LNCAP (cell line): ENCODE data around the gene OAT.

Experiments used
- TF ChIP-seq, protein P1 (sequence below): fragments of 450-650 bp; IDR thresholded peaks from 2 replicates; pipeline ENCODE4 v1.5.1; 2017; ENCODE audit warnings: mild to moderate bottlenecking

Gene OAT

DNA sequence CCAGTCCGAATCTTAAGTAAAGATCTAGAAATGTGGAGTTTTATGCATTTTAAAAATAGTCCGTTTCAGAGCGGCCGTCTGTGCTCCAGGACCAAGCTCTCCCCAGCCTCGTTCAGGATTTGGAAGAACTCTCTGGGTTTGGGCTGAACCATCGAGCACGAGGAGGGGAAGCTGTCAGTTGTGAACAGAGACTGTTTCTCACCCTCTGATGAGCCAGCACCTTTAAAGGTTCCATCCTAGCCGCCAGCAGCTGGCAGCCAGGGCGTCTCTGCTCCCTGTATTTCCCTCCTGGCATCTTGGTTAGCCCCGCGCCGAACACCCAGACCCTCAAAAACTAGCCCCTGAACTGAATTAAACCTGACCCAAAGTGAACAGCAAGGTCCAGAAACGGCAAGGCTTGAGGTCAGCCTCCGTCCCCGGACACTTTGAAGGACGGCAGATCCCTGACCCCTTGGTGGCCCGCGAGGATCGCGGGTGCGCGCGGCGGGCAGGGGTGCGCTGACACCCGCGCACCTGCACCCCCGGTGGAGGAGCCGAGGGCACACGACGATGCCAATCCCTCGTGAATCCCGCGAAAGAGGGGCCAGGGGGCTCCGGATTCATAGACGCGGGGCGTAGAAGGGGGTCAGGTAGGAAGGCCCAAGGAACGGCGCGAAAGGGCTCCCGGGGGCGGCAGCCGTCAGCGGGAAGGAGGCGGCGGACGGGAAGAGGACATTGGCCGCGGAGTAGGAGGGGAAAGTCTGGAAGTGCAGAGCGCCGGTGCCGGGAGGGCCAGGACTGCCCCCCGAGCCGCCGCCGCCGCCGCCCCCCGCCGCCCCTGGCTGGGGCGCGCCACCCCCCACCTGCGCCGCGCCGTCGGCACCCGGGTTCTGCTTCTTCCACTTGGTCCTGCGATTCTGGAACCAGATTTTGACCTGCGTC lies 28.4 kb upstream of the OAT start:
- TF ChIP-seq, protein P1, sequence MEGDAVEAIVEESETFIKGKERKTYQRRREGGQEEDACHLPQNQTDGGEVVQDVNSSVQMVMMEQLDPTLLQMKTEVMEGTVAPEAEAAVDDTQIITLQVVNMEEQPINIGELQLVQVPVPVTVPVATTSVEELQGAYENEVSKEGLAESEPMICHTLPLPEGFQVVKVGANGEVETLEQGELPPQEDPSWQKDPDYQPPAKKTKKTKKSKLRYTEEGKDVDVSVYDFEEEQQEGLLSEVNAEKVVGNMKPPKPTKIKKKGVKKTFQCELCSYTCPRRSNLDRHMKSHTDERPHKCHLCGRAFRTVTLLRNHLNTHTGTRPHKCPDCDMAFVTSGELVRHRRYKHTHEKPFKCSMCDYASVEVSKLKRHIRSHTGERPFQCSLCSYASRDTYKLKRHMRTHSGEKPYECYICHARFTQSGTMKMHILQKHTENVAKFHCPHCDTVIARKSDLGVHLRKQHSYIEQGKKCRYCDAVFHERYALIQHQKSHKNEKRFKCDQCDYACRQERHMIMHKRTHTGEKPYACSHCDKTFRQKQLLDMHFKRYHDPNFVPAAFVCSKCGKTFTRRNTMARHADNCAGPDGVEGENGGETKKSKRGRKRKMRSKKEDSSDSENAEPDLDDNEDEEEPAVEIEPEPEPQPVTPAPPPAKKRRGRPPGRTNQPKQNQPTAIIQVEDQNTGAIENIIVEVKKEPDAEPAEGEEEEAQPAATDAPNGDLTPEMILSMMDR: no peak

DNA sequence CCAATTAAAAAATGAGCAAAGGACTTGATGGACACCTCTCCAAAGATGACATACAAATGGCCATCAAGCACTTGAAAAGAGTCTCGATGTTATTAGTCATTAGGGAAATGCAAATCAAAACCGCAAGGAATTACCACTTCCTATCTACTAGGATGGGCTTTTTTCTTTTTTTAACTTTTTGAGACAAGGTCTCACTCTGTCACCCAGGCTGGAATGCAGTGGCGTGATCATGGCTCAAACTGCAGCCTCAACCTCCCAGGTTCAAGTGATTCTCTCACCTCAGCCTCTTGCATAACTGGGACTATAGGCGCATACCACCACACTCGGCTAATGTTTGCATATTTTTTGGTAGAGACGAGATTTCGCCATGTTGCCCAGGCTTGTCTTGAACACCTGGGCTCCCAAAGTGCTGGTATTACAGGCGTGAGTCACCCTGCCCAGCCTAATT lies 17.5 kb upstream of the OAT start:
- TF ChIP-seq, protein P1: no peak

DNA sequence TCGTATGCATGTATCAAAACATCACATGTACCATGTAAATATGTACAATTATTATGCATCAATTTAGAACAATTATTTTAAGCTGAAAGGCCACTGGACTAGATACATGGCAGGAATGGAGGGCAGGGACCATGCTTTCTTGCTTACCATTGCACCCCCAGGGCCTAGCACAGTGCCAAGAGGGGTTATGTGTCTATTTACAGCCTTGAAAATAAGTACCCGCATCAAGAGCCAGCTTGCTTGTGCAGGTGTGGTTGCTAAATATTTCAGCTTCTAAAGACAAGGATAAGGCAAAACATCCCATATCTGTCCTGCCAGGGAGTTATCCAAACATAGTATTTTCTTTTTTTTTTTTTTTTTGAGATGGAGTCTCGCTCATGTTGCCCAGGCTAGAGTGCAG lies 14.7 kb upstream of the OAT start:
- TF ChIP-seq, protein P1: no peak

DNA sequence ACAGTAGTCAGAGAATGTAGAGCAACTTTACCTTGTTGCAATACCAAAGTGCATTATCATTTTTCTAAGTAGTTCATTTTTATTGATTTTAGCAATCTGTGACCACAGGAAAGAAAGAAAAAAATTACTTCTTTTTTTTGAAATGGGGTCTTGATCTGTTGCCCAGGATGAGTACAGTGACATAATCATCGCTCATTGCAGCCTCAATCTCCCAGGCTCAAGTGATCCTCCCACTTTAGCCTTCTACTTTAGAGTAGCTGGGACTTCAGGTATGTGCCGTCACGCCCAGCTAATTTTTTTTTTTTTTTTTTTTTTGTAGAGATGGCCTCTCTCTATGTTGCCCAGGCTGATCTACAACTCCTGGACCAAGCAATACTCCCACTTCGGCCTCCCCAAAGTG lies 11.4 kb upstream of the OAT start:
- TF ChIP-seq, protein P1: no peak

DNA sequence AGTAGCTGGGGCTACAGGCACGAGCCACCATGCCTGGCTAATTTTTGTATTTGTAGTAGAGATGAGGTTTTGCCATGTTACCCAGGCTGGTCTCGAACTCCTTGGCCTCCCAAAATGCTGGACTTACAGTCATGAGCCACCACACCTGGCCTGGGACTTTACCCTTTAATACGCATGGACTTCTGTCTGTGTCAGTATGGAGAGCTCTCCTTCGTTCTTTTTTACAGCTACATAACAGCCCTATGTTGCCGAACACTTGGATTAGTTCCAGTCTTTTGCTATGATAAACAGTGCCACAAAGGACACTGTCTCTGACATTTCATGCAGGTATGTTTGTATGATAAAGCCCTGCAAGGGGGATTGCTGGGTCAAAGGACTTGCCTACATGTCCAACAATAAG lies 10.9 kb upstream of the OAT start:
- TF ChIP-seq, protein P1: no peak

DNA sequence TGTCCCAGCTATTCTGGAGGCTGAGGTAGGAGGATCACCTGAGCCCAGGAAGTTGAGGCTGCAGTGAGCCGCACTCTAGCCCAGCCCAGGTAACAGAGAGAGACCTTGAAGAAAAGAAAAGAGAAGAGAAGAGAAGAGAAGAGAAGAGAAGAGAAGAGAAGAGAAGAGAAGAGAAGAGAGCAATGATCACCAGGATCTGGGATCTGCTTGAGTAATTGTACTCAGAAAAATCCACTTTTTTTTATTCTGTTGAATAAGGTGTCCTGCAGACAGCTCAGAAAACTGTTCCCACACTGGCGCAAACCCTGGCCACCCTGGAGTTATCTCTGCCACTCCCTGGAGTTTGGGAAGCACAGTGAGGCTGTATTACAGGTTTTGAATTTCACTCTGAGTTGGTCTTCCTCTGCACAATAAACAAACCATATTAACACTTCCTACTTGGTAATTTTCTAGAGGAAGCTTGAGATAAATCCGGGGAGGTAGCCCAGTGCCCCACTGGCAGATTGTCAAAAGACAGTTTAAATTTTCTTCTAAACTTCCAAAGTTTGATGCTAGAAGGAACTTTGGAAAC lies 9.6 kb upstream of the OAT start:
- TF ChIP-seq, protein P1: no peak

DNA sequence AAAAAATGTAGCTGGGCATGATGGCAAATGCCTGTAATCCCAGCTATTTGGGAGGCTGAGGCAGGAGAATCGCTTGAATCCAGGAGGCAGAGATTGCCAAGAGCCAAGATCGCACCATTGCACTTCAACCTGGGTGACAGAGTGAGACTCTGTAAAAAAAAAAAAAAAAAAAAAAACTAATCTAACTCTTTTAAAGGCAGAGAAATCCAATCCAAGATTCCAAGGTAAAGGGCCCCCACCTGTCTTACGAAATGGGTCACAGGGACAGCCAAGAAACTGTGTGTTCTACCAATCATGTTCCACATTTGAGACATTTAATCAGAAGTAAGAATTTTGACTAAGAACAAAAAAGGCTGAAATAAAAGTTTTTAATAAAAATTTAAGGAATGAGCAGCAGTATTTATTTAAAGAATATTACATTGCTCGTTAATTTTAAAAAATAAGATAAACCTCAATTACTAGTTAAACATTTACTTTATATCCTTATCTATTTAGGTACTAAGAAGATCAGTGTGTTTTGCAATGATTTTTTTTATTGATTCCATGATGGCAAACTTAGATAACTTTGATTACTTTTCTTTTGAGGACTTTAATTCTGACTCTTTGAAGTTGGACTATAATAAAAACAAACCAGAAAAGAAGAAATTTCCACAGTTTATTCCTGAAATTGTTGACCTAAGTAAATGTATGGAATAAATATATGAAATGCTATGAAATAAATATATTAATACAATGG lies 6.7 kb upstream of the OAT start:
- TF ChIP-seq, protein P1: no peak
